ENCODE data around the gene CCR4. TPM values are rescaled to one million over a fixed set of nuclear protein-coding genes. Genes with fewer than 3 reads are reported as not detected.

Gene CCR4
- total and polyA plus RNA-seq, 2 of the 13 experiments (the other 11 are each of a cell fraction or from before 2014, with no cell fraction given), result 0.04 to 0.05 TPM

GRCh38 chr3:32946973-32947788, 4.3 kb upstream of the CCR4 start (continued):
- TF ChIP-seq FOXO4 (CRISPR knock-in tag; conservative IDR thresholded peaks at IDR 0.05) (0 out of 2 replicates have a peak, but pooled peaks have one; percentile 44), TOE1 (CRISPR knock-in tag; IDR thresholded peaks at IDR 0.05) (no peak), ZNF263 (CRISPR knock-in tag; IDR thresholded peaks at IDR 0.05) (peak; percentile 60; the same call in 1 of the 2 replicates), ZNF350 (CRISPR knock-in tag; IDR thresholded peaks at IDR 0.05; ENCODE audit: borderline replicate concordance, low read depth) (0 out of 2 replicates have a peak, but pooled peaks have one; percentile 22), ZNF605 (CRISPR knock-in tag; IDR thresholded peaks at IDR 0.05) (peak; percentile 41; the same call in 1 of the 2 replicates), ZEB1 (IDR thresholded peaks at IDR 0.05; ENCODE audit: insufficient replicate concordance, low read depth) (no peak), ZNF652 (CRISPR knock-in tag; IDR thresholded peaks at IDR 0.05; ENCODE audit: borderline replicate concordance, low read depth) (no peak)

- no peak overlapping the region for H2AFZ ChIP-seq (ENCODE audit: low read length)
- no peaks in the 10 kb centered on the region for H3K9me3 ChIP-seq (ENCODE audit: low read length)
- peak; percentile 92 for ATAC-seq
- in situ Hi-C loops (cut with HindIII; ENCODE audit: extremely low pct_ligation_motif_present, low pct_unique_long_range_greater_than_20kb), result no loop called here
- H3K36me3 ChIP-seq (replicated peaks in 1 of 2; ENCODE audit: control insufficient read depth in 1 of 2, insufficient read depth in 2 of 2, low read length in 2 of 2), result no peaks in the 10 kb centered on the region
- H3K4me2 ChIP-seq (ENCODE audit: low read depth, low read length), result peak overlapping the region; percentile 8; the same call in 1 of the 2 replicates
- intact Hi-C loops (cut with micrococcal nuclease; ENCODE audit: unreplicated experiment), result loop anchor here (1.0 to 10.0 kb wide), 4 partner anchors 57 to 424 kb away; no protein-coding TSS in a partner anchor
- H4K20me1 ChIP-seq (ENCODE audit: insufficient read depth, low read length), result no peaks in the 10 kb centered on the region
- no peak overlapping the region for H3K27ac ChIP-seq (ENCODE audit: extremely low read length, insufficient read depth, low read length)
- no peaks in the 10 kb centered on the region for H3K27me3 ChIP-seq (ENCODE audit: control insufficient read depth in 1 of 2, insufficient read depth in 2 of 2, low read length in 2 of 2)
- WGBS (ENCODE audit: low lambda C conversion rate), result 26% methylated on average over 5 of the region's 7 CpGs
- H3K4me3 ChIP-seq (replicated peaks in 1 of 3; ENCODE audit: insufficient read depth in 1 of 3, low read depth in 2 of 3, low read length in 3 of 3), result no peak overlapping the region
- FAIRE-seq, result peak; percentile 91
- POLR2A ChIA-PET, result interaction anchor here (1.0 to 1.5 kb wide), 2 partner anchors 110 to 149 kb away, joined by 3 to 6 read pairs; partner anchors contain the start of genes GLB1 and TMPPE
- no peak overlapping the region for H3K9ac ChIP-seq (ENCODE audit: insufficient read depth, low read depth, low read length)
- no peaks in the 10 kb centered on the region for H3K79me2 ChIP-seq (ENCODE audit: insufficient read depth, low read length)
- H3K4me1 ChIP-seq (ENCODE audit: insufficient read depth, low read length), result peaks cover 14% of the 10 kb centered on the region; the same call in 1 of the 2 replicates
- no TSS peak for BruUV-seq (replicated peaks)
- CTCF ChIA-PET (ENCODE audit: low intra/inter-chr PET ratio, low total read pairs), result interaction anchor here (1.0 to 4.6 kb wide), 4 partner anchors 82 to 184 kb away, joined by 3 to 38 read pairs (median 4); no protein-coding TSS in a partner anchor
- DNase-seq (ENCODE audit: low spot score), result peak; percentile 83
- TF ChIP-seq SALL1 (CRISPR knock-in tag; IDR thresholded peaks at IDR 0.05), result peak; percentile 84
- TF ChIP-seq MNT (IDR thresholded peaks at IDR 0.05), result peak; percentile 8; the same call in 1 of the 2 replicates
- peak; percentile 36; the same call in 1 of the 2 replicates for TF ChIP-seq ZFX (CRISPR knock-in tag; IDR thresholded peaks at IDR 0.05; ENCODE audit: low read depth)
- TF ChIP-seq, protein P1, sequence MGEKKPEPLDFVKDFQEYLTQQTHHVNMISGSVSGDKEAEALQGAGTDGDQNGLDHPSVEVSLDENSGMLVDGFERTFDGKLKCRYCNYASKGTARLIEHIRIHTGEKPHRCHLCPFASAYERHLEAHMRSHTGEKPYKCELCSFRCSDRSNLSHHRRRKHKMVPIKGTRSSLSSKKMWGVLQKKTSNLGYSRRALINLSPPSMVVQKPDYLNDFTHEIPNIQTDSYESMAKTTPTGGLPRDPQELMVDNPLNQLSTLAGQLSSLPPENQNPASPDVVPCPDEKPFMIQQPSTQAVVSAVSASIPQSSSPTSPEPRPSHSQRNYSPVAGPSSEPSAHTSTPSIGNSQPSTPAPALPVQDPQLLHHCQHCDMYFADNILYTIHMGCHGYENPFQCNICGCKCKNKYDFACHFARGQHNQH (CRISPR knock-in tag; IDR thresholded peaks at IDR 0.05), result peak; percentile 26; the same call in 1 of the 2 replicates
- TF ChIP-seq PBX2 (CRISPR knock-in tag; IDR thresholded peaks at IDR 0.05), result no peak
- TF ChIP-seq, protein P2, sequence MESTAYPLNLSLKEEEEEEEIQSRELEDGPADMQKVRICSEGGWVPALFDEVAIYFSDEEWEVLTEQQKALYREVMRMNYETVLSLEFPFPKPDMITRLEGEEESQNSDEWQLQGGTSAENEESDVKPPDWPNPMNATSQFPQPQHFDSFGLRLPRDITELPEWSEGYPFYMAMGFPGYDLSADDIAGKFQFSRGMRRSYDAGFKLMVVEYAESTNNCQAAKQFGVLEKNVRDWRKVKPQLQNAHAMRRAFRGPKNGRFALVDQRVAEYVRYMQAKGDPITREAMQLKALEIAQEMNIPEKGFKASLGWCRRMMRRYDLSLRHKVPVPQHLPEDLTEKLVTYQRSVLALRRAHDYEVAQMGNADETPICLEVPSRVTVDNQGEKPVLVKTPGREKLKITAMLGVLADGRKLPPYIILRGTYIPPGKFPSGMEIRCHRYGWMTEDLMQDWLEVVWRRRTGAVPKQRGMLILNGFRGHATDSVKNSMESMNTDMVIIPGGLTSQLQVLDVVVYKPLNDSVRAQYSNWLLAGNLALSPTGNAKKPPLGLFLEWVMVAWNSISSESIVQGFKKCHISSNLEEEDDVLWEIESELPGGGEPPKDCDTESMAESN (CRISPR knock-in tag; conservative IDR thresholded peaks at IDR 0.05), result 0 out of 2 replicates have a peak, but pooled peaks have one; percentile 45
Measured at GRCh38 chr3:32947789-32948238, 3.6 kb upstream of the CCR4 start.

Data from HepG2 (cell line).